Activated T-helper 1 cell treated with anti-CD3 and anti-CD28 coated beads, Interleukin-12 subunit alpha, Interleukin-12 subunit beta, Interleukin-2, Interleukin-4 antibody, amounts not matched to agents 30 ng/mL and 10 ng/mL and 1 ng/mL, durations not matched to agents 14 hours and 24 hours and 36 hours (primary cell): Measurements from ENCODE around the gene CNR2. TPM values are rescaled to one million over a fixed set of nuclear protein-coding genes. Genes with fewer than 3 reads are reported as not detected.
"Not testable (repeated sequence)": the region's sequence is repeated elsewhere in the genome, so short reads cannot be mapped to it uniquely, and the experiment has no call there.

Source experiments
- DNase-seq: peaks from one replicate; pipeline ENCODE4 v3.0.0; 2021; ENCODE audit warnings: low spot score
- H3K27ac Mint-ChIP-seq: one replicate; pipeline ENCODE4 v1.8.0; 2021; ENCODE audit warnings: mild to moderate bottlenecking, mixed read lengths
- H3K27me3 Mint-ChIP-seq: one replicate; pipeline ENCODE4 v1.8.0; 2022; ENCODE audit warnings: mild to moderate bottlenecking, moderate library complexity, mixed read lengths; ENCODE audit not compliant: insufficient read depth
- H3K36me3 Mint-ChIP-seq: one replicate; pipeline ENCODE4 v1.8.0; 2021; ENCODE audit warnings: low read depth, mixed read lengths
- H3K4me1 Mint-ChIP-seq: one replicate; pipeline ENCODE4 v1.8.0; 2021; ENCODE audit warnings: low read depth, mixed read lengths
- H3K4me3 Mint-ChIP-seq: one replicate; pipeline ENCODE4 v1.8.0; 2021; ENCODE audit warnings: mild to moderate bottlenecking, moderate library complexity, mixed read lengths
- H3K9me3 Mint-ChIP-seq: one replicate; pipeline ENCODE4 v1.8.0; 2021; ENCODE audit warnings: mixed read lengths
- intact Hi-C: fragments of 100-400 bp; cut with micrococcal nuclease; formaldehyde crosslinking; loops from one replicate; pipeline ENCODE4 v1.15.1; 2024
- total RNA-seq: library from RNA; stranded (reverse); gene quantifications from 2 replicates; pipeline ENCODE4 v1.2.3, GENCODE V29; 2022

Gene CNR2
- total RNA-seq, 1 donor from 2014 or later: not detected

- DNase-seq, H3K27ac Mint-ChIP-seq, H3K27me3 Mint-ChIP-seq, H3K36me3 Mint-ChIP-seq, intact Hi-C loops, H3K4me3 Mint-ChIP-seq, H3K9me3 Mint-ChIP-seq: not testable (repeated sequence)
- peaks cover 14% of the 10 kb centered on the region for H3K4me1 Mint-ChIP-seq
Observed at GRCh38 chr1:23834156-23834555, 79.0 kb downstream of the CNR2 start.

GRCh38 chr1:23827717-23828116 is 85.4 kb downstream of the CNR2 start:
- no peak overlapping the region for H3K27ac Mint-ChIP-seq
- DNase-seq: no peak
- no peaks in the 10 kb centered on the region for H3K27me3 Mint-ChIP-seq
- no peaks in the 10 kb centered on the region for H3K9me3 Mint-ChIP-seq
- intact Hi-C loops: no loop called here
- H3K36me3 Mint-ChIP-seq: no peaks in the 10 kb centered on the region
- no peak overlapping the region for H3K4me3 Mint-ChIP-seq
- H3K4me1 Mint-ChIP-seq: peaks cover 15% of the 10 kb centered on the region

GRCh38 chr1:23826590-23826989 is 86.6 kb downstream of the CNR2 start:
- H3K9me3 Mint-ChIP-seq, H3K36me3 Mint-ChIP-seq, intact Hi-C loops, DNase-seq, H3K27me3 Mint-ChIP-seq, H3K27ac Mint-ChIP-seq: not testable (repeated sequence)
- peaks cover 15% of the 10 kb centered on the region for H3K4me1 Mint-ChIP-seq
- peak overlapping the region; percentile 56 for H3K4me3 Mint-ChIP-seq

- DNase-seq: no peak
- Mint-ChIP-seq H3K27me3 (no peaks in the 10 kb centered on the region), H3K27ac (peak overlapping the region; percentile 89), H3K9me3 (no peaks in the 10 kb centered on the region), H3K36me3 (no peaks in the 10 kb centered on the region), H3K4me3 (peak overlapping the region; percentile 94), H3K4me1 (peaks cover 15% of the 10 kb centered on the region)
- intact Hi-C loops: loop anchor here (1.0 kb wide), 6 partner anchors 12 to 458 kb away; partner anchors contain the start of genes FUCA1, GALE, PITHD1 and PNRC2
Observed at GRCh38 chr1:23825762-23826522, 87.2 kb downstream of the CNR2 start.

GRCh38 chr1:23825076-23825761 is 87.9 kb downstream of the CNR2 start, which contains the start of gene HMGCL:
Gene HMGCL (minus strand): TSS chr1:23825429. CDS start chr1:23825415, 14 bp downstream.
- peak within 1 kb of the TSS; percentile 89 for H3K27ac Mint-ChIP-seq
- DNase-seq: peak; percentile 81
- no peaks in the 10 kb centered on the region for H3K9me3 Mint-ChIP-seq
- no peaks in the 10 kb centered on the region for H3K36me3 Mint-ChIP-seq
- no peaks in the 10 kb centered on the region for H3K27me3 Mint-ChIP-seq
- peaks cover 15% of the 10 kb centered on the region for H3K4me1 Mint-ChIP-seq
- H3K4me3 Mint-ChIP-seq: peak within 1 kb of the TSS; percentile 94
- intact Hi-C loops: loop anchor here (1.0 kb wide), 6 partner anchors 13 to 457 kb away; partner anchors contain the start of genes FUCA1, GALE, PITHD1 and PNRC2

- no peaks in the 10 kb centered on the region for H3K36me3 Mint-ChIP-seq
- H3K4me3 Mint-ChIP-seq: peak overlapping the region; percentile 94
- no peaks in the 10 kb centered on the region for H3K9me3 Mint-ChIP-seq
- no peak for DNase-seq
- intact Hi-C loops: loop anchor here (1.0 kb wide), 6 partner anchors 14 to 456 kb away; partner anchors contain the start of genes FUCA1, GALE, PITHD1 and PNRC2
- H3K27ac Mint-ChIP-seq: peak overlapping the region; percentile 89
- H3K4me1 Mint-ChIP-seq: peaks cover 15% of the 10 kb centered on the region
- H3K27me3 Mint-ChIP-seq: no peaks in the 10 kb centered on the region
Observed at GRCh38 chr1:23824711-23825075, 88.5 kb downstream of the CNR2 start.

- intact Hi-C loops: no loop called here
- peak overlapping the region; percentile 27 for H3K27ac Mint-ChIP-seq
Observed at GRCh38 chr1:23823767-23824166, 89.4 kb downstream of the CNR2 start.

More at GRCh38 chr1:23823767-23824166, 89.4 kb downstream of the CNR2 start:
- DNase-seq: no peak
- peak overlapping the region; percentile 94 for H3K4me3 Mint-ChIP-seq
- no peaks in the 10 kb centered on the region for H3K36me3 Mint-ChIP-seq
- H3K9me3 Mint-ChIP-seq: no peaks in the 10 kb centered on the region
- no peaks in the 10 kb centered on the region for H3K27me3 Mint-ChIP-seq
- H3K4me1 Mint-ChIP-seq: peaks cover 15% of the 10 kb centered on the region

Other genes with a start within 250 kb of the CNR2 start
- 1,058 and 1,119 TPM in 2 replicates for gene RPL11, start 221.6 kb downstream of the CNR2 start, total RNA-seq
- 54.5 and 55.2 TPM in 2 replicates for gene ELOA, start 169.9 kb downstream of the CNR2 start, total RNA-seq
- 83.2 and 83.4 TPM in 2 replicates for gene PITHD1, start 134.9 kb downstream of the CNR2 start, total RNA-seq
- 91.4 and 96.1 TPM in 2 replicates for gene LYPLA2, start 122.2 kb downstream of the CNR2 start, total RNA-seq
- gene GALE, start 112.6 kb downstream of the CNR2 start, total RNA-seq: 62.4 and 63.4 TPM in 2 replicates
- gene HMGCL, start 87.9 kb downstream of the CNR2 start, total RNA-seq: 18.5 and 19.9 TPM in 2 replicates
- gene FUCA1, start 45.1 kb downstream of the CNR2 start, total RNA-seq: 3.5 TPM in 2 replicates
- gene PNRC2, start 46.5 kb upstream of the CNR2 start, total RNA-seq: 112 and 134 TPM in 2 replicates
- 238 and 243 TPM in 2 replicates for gene SRSF10, start 67.0 kb upstream of the CNR2 start, total RNA-seq
- not detected in 2 replicates for gene MYOM3, start 198.8 kb upstream of the CNR2 start, total RNA-seq
- not detected in 2 replicates for gene IL22RA1, start 229.8 kb upstream of the CNR2 start, total RNA-seq